ENCODE measurements around the gene KRT32.
"Not testable (repeated sequence)": the region's sequence is repeated elsewhere in the genome, so short reads cannot be mapped to it uniquely, and the experiment has no call there.

Gene KRT32

DNA sequence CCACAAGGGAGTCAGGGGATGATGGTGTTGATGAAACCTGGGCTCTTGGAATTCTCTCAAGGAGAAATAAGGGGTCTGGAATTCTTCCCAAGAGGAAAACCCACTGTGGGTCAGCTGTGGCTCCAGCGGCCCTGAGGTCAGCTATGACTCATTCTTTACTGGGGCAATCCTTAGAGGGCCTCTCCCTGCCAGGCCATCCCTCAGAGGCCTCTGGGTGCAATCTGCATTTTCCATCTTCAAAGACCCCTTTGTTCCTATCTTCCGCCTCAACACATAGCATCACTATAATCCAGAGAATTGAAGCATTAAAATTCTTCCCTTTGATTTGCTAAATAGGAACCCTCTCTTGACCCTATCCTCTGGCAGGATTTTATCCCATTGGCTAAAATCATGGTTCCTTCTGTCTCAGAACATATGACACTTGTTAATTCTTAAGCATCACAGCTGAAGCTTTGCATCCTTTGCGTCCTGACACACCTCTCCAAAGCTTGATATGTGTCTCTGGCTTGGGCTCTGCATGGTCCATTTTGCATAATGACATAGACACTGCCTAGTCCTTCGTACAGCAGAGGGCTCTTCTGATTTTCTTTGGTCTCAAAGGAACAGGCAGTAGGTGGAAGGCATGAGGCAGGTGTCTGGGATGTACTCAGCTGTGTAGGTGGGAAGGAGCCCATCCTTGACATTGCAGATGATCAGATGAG is 38.4 kb downstream of the KRT32 start:
- TF ChIP-seq, protein P1, sequence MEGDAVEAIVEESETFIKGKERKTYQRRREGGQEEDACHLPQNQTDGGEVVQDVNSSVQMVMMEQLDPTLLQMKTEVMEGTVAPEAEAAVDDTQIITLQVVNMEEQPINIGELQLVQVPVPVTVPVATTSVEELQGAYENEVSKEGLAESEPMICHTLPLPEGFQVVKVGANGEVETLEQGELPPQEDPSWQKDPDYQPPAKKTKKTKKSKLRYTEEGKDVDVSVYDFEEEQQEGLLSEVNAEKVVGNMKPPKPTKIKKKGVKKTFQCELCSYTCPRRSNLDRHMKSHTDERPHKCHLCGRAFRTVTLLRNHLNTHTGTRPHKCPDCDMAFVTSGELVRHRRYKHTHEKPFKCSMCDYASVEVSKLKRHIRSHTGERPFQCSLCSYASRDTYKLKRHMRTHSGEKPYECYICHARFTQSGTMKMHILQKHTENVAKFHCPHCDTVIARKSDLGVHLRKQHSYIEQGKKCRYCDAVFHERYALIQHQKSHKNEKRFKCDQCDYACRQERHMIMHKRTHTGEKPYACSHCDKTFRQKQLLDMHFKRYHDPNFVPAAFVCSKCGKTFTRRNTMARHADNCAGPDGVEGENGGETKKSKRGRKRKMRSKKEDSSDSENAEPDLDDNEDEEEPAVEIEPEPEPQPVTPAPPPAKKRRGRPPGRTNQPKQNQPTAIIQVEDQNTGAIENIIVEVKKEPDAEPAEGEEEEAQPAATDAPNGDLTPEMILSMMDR (IDR thresholded peaks at IDR 0.05), result no peak
- Mint-ChIP-seq H3K36me3 (ENCODE audit: low read depth) (no peaks in the 10 kb centered on the region), H3K4me3 (no peak overlapping the region), H3K4me1 (peaks cover 5% of the 10 kb centered on the region), H3K27me3 (ENCODE audit: low read depth, poor library complexity) (no peaks in the 10 kb centered on the region), H3K27ac (no peak overlapping the region), H3K9me3 (no peaks in the 10 kb centered on the region)
- DNase-seq, result no peak

DNA sequence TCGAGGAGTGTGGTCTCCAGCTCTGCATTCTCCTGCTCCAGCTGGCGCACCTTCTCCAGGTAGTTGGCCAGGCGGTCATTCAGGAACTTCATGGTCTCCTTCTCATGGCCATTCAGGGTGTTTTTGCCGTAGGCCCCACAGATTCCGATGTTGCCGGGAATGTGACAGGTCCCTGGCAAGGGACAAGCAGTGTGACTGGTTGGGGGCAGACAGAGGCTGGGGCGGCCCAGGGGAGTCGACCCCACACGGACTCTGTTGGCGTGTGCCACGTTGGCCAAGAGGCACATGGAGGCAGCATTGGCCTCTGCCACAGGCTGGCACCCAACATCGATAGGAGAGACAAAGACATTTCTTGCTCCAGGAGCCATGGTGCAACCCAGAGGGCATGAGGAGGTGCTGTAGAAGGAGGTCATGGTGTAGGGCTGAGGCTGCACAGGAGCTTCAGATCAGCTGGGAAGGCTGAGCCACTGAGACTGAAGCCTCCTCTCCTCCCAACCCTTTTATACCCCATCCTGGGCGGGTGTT is 43.0 kb downstream of the KRT32 start, which contains the start of gene KRT37:
KRT37 (minus strand) TSS at position 475 of the 525 bp plus-strand sequence; CDS start at position 413, 62 bp downstream.
- H3K27ac Mint-ChIP-seq, result no peak within 1 kb of the TSS
- peaks cover 4% of the 10 kb centered on the region for H3K4me1 Mint-ChIP-seq

DNA sequence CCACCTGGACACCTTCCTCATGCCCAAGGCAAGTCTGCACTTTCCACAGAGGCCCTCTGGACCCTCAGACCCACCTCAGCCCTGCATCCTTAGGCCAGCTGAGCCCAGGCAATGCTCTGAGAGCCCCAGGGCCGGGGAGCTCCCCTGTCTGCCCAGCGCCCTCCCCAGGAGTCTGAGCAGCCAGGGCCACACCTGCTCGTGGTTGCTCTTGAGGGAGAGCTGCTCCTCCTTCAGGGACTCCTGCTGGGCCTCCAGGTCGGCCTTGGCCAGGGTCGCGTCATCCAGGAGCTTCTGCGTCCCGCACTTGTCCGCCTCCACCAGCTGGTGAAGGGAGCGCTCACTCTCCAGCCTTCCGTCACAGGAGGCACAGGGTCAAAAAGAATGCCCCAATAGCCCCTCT is 44.6 kb downstream of the KRT32 start:
- not testable (repeated sequence) for H3K36me3 Mint-ChIP-seq (ENCODE audit: low read depth); H3K27me3 Mint-ChIP-seq (ENCODE audit: low read depth, poor library complexity); H3K4me1 Mint-ChIP-seq; H3K4me3 Mint-ChIP-seq; DNase-seq; H3K27ac Mint-ChIP-seq; H3K9me3 Mint-ChIP-seq

More for the DNA sequence above, 43.0 kb downstream of the KRT32 start, which contains the start of gene KRT37:
- DNase-seq, result no peak
- Mint-ChIP-seq H3K36me3 (ENCODE audit: low read depth) (no peaks in the 10 kb centered on the region), H3K27me3 (ENCODE audit: low read depth, poor library complexity) (no peaks in the 10 kb centered on the region), H3K4me3 (no peak within 1 kb of the TSS), H3K9me3 (no peaks in the 10 kb centered on the region)
- TF ChIP-seq, protein P1 (IDR thresholded peaks at IDR 0.05), result no peak

DNA sequence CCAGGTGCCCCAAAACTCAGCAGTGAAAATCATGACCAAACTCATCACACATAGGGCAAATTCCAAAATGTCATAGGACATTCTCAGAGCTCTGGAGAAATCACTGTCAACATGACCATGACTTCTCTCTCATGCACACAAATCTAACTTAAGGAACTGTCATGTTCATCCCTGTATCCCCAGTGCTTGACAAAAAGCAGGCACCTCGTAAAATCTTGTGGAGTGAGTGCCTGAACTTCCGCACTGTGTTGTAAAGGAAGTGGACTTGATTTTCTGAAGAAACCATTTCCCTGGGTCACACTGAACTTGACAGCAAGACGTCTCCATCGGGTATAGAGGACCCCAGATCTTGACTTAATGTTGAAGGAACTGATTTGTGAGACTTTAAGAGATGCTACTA is 45.6 kb downstream of the KRT32 start:
- Mint-ChIP-seq H3K9me3 (no peaks in the 10 kb centered on the region), H3K36me3 (ENCODE audit: low read depth) (no peaks in the 10 kb centered on the region), H3K27ac (no peak overlapping the region), H3K4me3 (no peak overlapping the region), H3K4me1 (peaks cover 17% of the 10 kb centered on the region), H3K27me3 (ENCODE audit: low read depth, poor library complexity) (no peaks in the 10 kb centered on the region)
- TF ChIP-seq, protein P1 (IDR thresholded peaks at IDR 0.05), result no peak
- no peak for DNase-seq

DNA sequence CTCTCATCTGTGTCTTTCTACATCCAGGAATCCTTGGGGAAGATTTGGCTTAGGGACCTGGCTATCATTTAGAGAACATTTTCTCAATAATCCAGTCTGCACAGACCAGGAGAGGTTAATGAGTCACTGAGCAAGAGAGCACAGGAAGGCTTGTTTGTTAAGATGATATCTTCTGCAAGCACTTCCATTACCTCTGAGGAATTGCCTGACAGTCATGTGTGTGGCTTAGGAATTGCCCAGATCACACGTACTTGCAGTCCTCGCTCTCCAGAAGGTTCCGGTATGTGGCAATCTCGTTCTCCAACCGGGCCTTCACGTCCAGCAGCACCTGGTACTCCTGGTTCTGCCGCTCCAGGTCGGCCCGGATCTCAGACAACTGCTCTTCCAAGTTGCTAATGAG is 46.1 kb downstream of the KRT32 start:
- Mint-ChIP-seq H3K27me3 (ENCODE audit: low read depth, poor library complexity) (no peaks in the 10 kb centered on the region), H3K27ac (no peak overlapping the region), H3K36me3 (ENCODE audit: low read depth) (no peaks in the 10 kb centered on the region), H3K4me1 (peaks cover 22% of the 10 kb centered on the region), H3K9me3 (no peaks in the 10 kb centered on the region), H3K4me3 (no peak overlapping the region)
- TF ChIP-seq, protein P1 (IDR thresholded peaks at IDR 0.05), result no peak
- DNase-seq, result no peak

DNA sequence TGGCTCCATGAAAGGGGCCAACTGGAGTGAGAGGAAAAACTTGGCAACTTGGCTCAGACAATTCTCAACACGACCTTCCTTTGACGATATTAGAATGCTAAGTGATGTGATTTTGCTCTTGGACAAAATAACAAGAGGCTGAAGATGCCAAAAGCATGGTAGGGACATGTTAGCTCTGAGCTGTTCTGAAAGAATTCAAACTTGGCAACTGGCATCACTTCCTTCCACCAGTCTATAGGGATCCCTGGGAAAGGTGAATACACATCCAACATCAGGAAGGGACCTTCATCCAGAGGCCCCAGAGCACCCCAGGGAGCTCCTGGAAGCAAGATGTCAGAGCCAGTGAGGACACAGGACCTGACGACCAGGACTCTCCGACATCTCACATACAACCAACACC is 47.1 kb downstream of the KRT32 start:
- Mint-ChIP-seq H3K9me3 (no peaks in the 10 kb centered on the region), H3K36me3 (ENCODE audit: low read depth) (no peaks in the 10 kb centered on the region), H3K27me3 (ENCODE audit: low read depth, poor library complexity) (no peaks in the 10 kb centered on the region), H3K27ac (no peak overlapping the region), H3K4me1 (peaks cover 27% of the 10 kb centered on the region), H3K4me3 (no peak overlapping the region)
- no peak for DNase-seq
- TF ChIP-seq, protein P1 (IDR thresholded peaks at IDR 0.05), result no peak
